ENCODE results near the gene OR52N5. TPM values are rescaled to one million over a fixed set of nuclear protein-coding genes. Genes with fewer than 3 reads are reported as not detected.

Gene OR52N5
- total RNA-seq: not detected

GRCh38 chr11:5783255-5783654 lies at the start of gene OR52N5:
OR52N5 (minus strand) TSS chr11:5783355; CDS start chr11:5778634, 4,721 bp downstream.

GRCh38 chr11:5808500-5809121 lies 25.5 kb upstream of the OR52N5 start, which contains the start of gene OR52N2:
OR52N2 (plus strand) TSS chr11:5808924; CDS start chr11:5820336, 11,412 bp downstream.

GRCh38 chr11:5791165-5791564 lies 8.0 kb upstream of the OR52N5 start, which contains the start of gene OR52N1:
OR52N1 (minus strand) TSS chr11:5791265; CDS start chr11:5788816, 2,449 bp downstream.

GRCh38 chr11:5753943-5754342 lies 29.2 kb downstream of the OR52N5 start, which contains the start of gene OR52N4:
OR52N4 (plus strand) TSS chr11:5754243; CDS start chr11:5754741, 498 bp downstream.

GRCh38 chr11:5736396-5736795 lies 46.8 kb downstream of the OR52N5 start, which contains the start of gene OR56B1:
OR56B1 (plus strand) TSS chr11:5736448; CDS start chr11:5736517, 69 bp downstream.

Other genes with a start within 250 kb of the OR52N5 start
- gene OR52H1, start 234.8 kb downstream of the OR52N5 start, total RNA-seq: 0.66 TPM
- not detected for gene OR52B6, start 202.5 kb downstream of the OR52N5 start, total RNA-seq
- gene TRIM6, start 186.7 kb downstream of the OR52N5 start, total RNA-seq: 5.8 TPM
- 5.4 TPM for gene TRIM34, start 158.4 kb downstream of the OR52N5 start, total RNA-seq
- 23.4 TPM for gene TRIM5, start 98.3 kb downstream of the OR52N5 start, total RNA-seq
- gene TRIM22, start 93.6 kb downstream of the OR52N5 start, total RNA-seq: 36.4 TPM
- not detected for gene OR56B1, start 46.9 kb downstream of the OR52N5 start, total RNA-seq
- not detected for gene OR52N4, start 29.1 kb downstream of the OR52N5 start, total RNA-seq
- gene OR52N1, start 7.9 kb upstream of the OR52N5 start, total RNA-seq: not detected
- gene OR52N2, start 25.6 kb upstream of the OR52N5 start, total RNA-seq: not detected
- gene OR52E6, start 58.5 kb upstream of the OR52N5 start, total RNA-seq: not detected
- not detected for gene OR52E8, start 74.3 kb upstream of the OR52N5 start, total RNA-seq
- not detected for gene OR52E4, start 97.3 kb upstream of the OR52N5 start, total RNA-seq
- gene OR52E5, start 109.9 kb upstream of the OR52N5 start, total RNA-seq: not detected
- not detected for gene OR56A3, start 158.9 kb upstream of the OR52N5 start, total RNA-seq
- not detected for gene OR56A5, start 185.1 kb upstream of the OR52N5 start, total RNA-seq
- gene OR52L1, start 203.6 kb upstream of the OR52N5 start, total RNA-seq: not detected
- gene OR56A4, start 223.6 kb upstream of the OR52N5 start, total RNA-seq: 0.11 TPM
- 0.11 TPM for gene OR56A1, start 247.4 kb upstream of the OR52N5 start, total RNA-seq

Measured in camera-type eye (tissue), 1 donor.